Occipital lobe (tissue), 2 donors: ENCODE results near the gene RPS16. TPM values are rescaled to one million over a fixed set of nuclear protein-coding genes. Genes with fewer than 3 reads are reported as not detected.
"Not testable (repeated sequence)": the region's sequence is repeated elsewhere in the genome, so short reads cannot be mapped to it uniquely, and the experiment has no call there.

Experiments used
- DNase-seq: peaks from one replicate; lab custom pipeline; 2025; lab: John Stamatoyannopoulos, UW
- total RNA-seq: library from RNA; depleted of rRNA; stranded (reverse); fragments of >200 nt; gene quantifications from one replicate; pipeline ENCODE4 v1.2.3, GENCODE V29; 2014

Gene RPS16
- total RNA-seq, result 77.0 TPM

DNA sequence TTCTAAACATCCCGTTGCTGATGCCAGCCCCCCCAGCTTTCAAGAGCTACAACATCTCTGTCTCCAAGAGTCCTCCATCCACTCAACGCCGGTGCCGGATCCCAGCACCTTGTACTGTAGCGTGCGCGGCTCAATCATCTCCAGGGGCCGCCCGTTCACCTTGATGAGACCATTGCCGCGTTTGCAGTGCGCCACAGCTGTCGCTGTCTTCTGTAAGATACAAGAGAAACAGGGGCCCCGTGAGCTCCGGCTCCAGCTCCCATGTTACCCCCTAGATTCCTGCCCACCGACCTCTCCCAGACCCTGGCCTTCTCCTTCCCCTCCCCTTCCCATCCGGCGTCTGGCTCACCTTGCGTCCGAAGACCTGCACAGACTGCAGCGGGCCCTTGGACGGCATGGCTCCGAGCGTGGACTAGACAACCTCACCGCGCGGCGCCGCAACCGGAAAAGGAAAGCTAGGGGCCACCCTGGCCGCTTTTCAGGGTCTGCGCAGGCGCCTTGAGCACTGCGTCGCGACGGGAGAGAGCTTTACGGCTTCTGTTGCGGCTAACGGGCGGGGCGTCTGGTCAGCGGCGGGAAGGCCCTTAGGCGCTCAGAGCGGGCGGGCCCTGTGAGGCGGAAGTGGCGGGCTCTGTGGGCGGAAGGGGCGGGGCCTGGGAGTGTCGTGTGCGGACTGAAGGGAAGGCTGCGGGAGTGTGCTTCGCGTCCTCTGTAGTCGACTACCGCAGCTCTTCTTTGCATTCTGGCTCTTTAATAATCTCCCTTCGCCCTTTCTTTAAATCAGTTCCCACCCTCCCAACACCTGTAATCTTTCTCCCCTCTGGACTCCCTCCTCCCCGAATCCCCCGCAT is at the start of gene RPS16:
TSS of gene RPS16 (minus strand) at position 451 of the 851 bp plus-strand sequence. CDS start at position 397, 54 bp downstream.
- DNase-seq, result peak; percentile 98

DNA sequence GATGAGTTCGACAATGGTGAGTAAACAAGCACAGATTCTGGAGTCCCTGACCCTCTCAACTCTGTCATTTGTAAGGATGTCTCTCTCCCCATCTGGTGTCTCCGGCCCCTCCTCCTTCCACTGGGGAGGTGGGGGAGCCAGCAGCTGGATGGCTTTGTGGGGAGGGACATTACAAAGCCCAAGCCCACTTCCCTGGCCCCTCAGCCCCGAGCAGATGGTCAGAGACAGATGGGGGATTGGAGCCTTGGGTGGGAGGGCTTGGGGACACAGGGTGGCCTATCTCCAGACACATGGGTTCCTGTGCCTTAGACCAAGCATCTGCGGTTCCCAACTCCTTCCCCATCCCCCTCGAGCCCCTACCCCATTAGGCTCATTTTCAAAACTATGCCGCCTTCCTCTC is 47.4 kb upstream of the RPS16 start:
- DNase-seq, result no peak

DNA sequence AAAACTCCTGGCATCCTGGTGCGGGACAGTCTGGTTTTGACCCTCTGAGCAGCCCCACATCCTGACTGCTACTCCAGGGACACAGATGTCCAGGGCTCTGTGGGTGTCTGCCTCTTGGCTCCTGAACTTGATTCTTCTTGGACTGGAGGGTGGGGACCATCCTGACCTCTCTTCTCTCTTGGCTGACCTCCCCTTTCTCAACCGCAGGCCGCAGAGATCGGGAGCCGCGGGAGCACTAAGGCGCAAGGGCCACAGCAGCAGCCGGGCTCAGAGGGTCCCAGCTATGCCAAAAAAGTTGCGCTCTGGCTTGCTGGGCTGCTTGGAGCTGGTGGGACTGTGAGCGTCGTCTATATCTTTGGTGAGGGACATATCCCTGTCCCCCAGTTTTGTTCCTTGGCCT is 45.9 kb upstream of the RPS16 start:
- no peak for DNase-seq

DNA sequence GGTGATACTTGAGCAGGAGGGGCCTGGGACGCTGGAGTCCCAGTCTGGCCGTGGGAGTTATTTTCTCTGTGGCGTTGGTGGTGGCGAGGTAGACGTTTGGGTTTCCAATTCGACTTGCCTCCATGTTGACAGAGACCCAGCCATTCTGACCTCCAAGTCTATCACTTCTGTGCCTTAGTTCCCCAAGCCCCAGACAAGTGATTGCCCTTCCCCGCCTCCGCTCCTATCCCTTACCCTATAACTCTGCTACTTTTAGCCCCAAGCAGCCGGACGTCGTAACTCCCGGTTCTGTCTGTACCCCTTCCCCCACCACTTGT is 45.4 kb upstream of the RPS16 start:
- DNase-seq, result no peak

DNA sequence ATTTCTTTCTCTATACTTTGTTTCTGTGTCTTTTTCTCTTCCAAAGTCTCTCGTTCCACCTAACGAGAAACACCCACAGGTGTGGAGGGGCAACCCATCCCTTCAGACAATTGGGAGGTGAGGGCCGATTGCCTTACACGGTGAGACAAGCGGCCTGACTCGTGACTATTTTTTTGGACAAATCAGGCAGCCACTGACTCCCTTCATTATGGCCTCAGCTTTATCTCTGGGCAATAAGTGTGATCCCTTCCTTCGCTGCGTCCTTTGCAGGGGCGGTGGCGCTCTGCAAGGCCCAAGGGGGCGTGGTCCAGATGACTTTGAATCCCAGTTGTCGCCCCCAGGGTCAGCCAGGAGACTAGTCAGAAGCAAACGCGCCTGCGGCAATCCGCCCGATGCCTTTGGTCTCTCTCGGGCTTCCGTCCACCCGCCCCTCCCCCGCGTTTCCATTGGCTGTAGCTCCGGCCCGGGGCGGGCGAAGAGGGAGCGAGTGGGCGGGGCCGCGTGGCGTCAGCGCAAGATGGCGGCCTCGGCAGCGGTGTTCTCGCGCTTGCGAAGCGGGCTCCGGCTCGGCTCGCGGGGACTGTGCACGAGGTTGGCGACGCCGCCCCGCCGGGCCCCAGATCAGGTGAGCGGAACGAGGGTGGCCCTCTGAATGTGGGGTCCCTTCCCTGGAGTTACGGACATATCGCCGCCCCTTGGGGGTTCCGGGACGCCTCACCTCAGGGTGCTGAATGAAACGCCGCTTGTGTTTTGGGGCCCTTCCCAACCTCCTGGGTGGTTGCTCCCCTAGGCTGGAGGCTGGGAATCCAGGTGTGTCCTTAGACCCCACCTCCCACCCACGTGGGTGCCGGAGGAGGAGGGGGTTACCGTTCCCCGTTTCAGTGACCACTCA is 44.8 kb upstream of the RPS16 start, which contains the start of gene TIMM50:
TSS of gene TIMM50 (plus strand) at position 502 of the 892 bp plus-strand sequence. CDS start at position 518, 16 bp downstream.
- DNase-seq, result peak; percentile 97

DNA sequence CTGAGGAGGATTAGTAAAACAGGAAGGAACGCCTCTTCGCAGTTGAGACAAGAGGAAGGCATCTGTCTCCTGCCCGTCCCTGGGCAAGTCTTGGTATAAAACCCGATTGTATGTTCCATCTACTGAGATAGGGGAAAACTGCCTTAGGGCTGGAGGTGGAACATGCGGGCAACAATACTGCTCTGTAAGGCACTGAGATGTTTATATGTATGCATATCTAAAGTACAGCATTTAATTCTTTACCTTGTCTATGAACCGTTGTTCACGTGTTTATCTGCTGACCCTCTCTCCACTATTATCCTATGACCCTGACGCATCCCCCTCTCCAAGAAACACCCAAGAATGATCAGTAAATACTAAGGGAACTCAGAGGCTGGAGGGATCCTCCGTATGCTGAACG is 44.2 kb upstream of the RPS16 start:
- no peak for DNase-seq

DNA sequence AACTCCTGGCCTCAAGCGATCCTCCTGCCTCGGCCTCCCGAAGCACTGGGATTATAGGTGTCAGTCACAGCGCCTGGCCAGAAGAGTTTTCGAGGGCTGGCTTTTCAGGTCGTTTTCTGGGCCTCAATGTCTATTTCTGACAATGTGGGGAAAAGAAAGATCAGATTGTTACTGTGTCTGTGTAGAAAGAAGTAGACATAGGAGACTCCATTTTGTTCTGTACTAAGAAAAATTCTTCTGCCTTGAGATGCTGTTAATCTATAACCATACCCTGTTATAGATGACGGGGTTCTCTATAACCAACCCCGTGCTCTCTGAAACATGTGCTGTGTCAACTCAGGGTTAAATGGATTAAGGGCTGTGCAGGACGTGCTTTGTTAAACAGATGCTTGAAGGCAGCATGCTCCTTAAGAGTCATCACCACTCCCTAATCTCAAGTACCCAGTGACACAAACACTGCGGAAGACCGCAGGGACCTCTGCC is 43.6 kb upstream of the RPS16 start:
- not testable (repeated sequence) for DNase-seq

DNA sequence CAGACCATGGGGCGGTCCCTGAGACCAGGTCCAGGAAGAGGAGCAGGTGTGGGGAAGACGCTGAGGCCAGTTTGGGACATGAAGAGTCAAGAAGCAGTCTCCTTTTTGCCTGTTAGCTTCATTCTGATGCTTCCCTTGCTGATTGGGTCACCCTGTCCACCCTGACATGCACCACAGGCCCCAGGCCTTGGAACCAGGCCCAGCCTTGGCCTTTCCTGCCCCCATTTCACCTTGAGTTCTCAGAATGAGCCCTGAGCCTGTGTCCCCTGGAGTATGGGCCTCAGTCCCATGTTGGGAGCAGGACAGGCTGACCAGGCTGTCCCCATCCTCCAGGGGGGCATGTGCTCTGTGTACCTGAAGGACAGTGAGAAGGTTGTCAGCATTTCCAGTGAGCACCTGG is 40.0 kb upstream of the RPS16 start:
- no peak for DNase-seq

DNA sequence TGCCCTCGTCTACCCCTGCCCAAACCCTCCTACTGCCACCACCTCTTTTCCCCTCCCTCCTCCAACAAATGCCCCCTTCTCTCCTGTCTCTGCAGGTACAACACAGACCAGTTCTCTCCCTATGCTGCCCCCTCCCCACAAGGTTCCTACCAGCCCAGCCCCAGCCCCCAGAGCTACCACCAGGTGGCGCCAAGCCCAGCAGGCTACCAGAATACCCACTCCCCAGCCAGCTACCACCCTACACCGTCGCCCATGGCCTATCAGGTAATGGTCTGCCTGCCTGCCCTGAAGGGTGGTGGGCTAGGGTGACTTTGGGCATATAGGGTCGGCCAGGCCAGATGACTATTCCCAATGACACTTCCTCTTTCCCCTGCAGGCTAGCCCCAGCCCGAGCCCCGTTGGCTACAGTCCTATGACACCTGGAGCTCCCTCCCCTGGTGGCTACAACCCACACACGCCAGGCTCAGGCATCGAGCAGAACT is 38.4 kb upstream of the RPS16 start:
- DNase-seq, result peak; percentile 20

DNA sequence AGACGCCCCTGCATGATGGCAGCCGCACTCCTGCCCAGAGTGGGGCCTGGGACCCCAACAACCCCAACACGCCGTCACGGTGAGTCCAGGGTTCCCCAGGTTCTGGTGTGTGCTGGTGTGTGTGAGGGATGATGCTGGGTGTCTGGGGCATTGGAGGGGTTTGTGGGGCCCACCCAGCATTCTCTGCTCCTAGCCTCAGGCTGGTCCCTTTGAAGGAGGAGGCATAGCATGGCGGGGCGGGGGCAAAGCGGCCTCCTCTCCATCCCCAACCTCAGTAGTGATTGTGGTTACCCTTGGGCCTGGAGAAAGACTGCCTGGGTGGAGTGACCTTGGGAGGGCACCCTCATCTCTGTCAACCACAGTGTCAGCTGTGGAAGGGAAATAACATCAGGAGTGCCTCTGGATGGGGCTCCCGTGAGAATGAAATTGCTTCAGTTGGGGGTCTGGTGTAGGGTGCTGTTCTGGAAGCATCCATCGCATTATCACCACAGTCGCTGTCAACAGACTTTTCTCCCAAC is 37.8 kb upstream of the RPS16 start:
- no peak for DNase-seq

DNA sequence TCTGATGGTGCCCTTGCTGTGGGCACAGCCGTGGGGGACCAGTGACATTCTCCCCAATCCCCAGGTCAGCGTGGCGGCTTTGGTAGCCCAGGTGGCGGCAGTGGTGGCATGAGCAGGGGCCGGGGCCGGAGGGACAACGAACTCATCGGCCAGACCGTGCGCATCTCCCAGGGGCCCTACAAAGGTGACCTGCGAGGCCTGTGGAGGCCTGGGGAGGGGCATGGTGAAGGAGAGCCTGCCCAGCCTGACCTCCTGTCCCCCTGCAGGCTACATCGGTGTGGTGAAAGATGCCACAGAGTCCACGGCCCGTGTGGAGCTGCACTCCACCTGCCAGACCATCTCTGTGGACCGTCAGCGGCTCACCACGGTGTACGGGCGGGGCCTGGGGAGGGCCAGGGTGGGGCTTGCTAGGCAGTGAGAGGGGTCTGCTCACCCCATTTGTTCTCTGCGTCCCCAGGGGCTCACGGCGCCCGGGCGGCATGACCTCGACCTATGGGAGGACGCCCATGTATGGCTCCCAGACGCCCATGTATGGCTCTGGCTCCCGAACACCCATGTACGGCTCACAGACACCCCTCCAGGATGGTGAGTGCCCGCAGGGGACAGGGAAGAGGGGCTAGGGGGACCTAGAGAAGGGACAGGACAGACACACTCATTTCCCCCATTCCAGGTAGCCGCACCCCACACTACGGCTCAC is 37.1 kb upstream of the RPS16 start:
- no peak for DNase-seq

DNA sequence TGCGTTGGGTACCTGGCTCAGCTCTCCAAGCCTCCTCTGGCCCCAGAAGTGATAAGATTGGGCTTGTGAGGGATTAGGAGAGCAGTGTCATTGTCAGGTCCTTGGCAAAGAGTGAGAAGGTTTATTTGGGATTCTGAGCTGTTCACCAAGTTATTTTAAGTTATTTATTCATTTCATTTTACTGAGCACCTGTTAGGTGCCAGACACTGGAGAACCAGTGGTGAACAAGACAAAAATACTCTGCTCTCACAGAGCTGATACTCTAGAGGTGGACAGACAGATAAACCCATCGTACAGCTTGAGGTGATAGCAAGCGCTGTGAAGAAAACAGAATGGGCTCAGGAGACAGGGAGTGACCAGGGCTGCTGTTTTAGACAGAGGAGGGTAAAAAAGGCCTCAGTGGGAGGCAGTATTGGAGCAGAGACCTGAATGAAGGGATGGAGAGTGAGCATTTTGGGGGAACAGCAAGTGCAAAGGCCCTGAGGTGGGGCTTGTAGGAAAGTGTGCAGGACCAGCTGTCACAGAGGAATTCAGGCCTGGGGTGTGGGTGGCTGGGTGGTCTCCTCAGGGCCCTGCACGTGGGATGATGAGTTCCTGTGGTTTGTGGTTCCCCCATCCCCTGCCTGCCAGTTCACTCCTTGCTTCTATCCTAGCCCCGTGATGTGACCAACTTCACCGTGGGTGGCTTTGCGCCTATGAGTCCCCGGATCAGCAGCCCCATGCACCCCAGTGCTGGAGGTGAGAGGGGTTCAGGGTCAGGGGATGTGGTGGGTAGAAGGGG is 36.2 kb upstream of the RPS16 start:
- no peak for DNase-seq

DNA sequence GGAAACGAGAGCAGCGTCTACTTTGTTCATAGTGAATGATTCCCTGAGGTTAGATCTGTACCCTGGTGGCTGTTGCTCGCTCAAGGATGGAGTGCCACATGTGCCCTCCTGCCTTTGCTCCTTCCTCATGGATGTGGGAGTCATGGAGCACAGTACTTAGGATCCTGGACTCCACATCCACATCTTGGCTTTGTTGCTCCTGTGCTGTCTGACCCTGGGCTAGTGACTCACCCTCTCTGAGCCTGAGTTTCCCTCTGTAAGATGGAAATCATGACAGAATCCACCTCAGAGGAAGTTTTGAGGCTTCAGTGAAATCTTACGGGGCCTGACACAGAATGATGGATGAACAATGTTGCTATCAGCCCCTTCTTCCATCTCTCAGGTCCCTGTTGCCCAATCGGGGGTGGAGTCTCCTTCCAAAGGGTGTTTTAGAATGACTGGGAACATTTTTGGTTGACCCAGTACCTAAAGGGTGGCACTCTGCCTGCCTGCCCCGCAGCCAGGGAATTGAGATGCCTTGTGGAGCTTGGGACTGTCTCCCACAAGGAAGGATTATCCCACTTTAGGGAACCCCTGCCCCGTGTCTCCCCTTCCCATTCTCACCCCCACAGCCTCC is 35.1 kb upstream of the RPS16 start:
- no peak for DNase-seq

DNA sequence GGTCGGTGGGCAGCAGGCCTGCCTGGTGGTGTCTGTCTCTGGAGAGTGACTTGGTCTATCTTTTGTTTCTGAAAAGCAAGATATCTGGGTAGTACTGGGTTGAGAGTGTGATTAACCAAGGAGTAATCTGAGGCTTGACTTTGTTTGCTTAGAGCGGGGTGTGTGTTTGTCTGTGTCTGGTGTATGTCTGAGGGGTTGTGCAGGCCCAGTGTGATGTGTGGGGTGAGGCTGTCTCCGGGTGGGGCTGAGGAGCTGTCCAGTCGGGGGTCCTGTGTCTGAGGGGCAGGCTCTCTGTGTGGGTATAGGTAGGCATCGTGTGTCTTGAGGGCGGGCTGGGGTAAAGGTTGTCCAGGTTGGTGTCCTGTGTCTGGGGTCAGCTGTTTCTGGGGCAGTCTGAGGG is 33.8 kb upstream of the RPS16 start:
- no peak for DNase-seq

DNA sequence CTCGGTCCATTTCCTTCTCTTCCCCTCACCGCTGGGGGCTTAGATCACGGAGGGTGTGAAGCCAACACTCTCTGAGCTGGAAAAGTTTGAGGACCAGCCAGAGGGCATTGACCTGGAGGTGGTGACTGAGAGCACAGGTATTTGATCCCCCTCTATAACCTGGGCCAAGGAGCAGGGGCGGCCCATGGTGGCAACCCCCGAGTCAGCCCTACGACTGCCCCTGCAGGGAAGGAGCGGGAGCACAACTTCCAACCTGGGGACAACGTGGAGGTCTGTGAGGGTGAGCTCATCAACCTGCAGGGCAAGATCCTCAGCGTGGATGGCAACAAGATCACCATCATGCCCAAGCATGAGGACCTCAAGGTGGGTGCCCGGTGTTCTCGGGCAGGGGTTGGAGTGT is 33.3 kb upstream of the RPS16 start:
- DNase-seq, result no peak

DNA sequence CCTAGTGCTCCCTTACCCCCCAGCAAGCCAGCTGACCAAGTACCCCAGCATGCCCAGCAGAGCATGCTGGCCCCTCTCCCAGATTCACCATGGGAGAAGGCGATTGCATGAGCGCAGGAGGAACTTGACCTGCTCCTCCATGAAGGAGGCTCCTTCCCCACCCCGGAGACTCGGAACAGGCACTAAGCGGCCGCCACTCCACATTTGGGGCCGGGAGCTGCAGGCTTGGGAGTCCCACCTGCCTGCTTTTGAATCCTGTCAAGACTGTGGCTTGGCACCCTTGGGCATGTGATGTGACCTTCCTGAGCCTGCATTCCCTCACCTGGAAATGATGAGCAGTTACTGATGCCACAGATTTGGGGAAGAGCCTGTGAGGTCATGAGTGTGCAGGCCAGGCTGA is 32.2 kb upstream of the RPS16 start:
- DNase-seq, result no peak

DNA sequence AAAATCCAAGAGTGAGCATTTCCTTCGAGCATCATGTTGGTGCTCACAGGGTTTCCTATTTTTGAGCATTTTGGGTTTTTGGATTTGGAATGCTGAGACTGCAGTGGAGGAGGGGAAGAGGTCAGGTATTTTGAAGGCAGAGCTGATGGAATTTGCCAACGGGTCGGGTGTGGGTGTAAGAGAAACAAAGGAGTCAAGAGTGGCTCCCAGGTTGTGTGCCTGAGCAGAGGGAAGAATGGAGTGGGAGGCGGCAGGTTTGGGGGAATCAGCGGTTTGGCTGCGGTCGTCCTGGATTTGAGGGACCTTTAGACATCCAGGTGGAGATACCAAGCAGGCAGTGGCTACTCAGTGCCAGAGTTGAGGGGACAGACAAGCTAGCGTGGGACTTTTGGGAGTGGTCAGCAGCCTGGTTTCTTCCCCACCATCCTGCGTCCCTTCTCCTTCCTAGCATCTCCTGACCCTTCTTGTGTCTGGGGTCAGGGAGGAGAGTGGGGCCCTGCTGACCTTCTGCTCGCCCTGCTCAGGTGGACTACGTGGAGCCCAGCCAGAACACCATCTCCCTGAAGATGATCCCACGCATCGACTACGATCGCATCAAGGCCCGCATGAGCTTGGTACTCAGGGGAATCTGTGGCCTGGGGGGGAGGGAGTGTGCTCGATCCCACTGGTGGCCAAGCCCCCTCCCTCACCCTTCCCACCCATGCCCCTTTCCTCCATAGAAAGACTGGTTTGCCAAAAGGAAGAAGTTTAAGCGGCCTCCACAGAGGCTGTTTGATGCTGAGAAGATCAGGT is 30.4 kb upstream of the RPS16 start:
- DNase-seq, result no peak

DNA sequence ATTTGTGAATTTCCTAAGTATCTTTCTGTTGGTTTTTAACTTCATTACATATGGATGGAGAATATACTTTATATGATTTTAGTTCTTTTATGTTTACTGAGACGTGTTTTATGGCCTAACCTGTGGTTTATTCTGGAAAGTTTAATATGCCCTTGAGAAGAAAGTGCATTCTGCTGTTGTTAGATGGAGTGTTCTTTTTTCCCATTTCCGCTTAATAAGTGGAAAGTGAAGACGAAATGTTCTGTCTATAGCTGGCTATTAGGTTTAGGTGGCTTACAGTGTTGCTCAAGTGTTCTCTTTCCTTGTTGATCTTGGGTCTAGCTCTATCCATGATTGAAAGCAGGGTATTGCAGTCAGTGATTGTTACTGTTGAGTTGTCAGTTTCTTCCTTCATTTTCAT is 27.7 kb upstream of the RPS16 start:
- no peak for DNase-seq

DNA sequence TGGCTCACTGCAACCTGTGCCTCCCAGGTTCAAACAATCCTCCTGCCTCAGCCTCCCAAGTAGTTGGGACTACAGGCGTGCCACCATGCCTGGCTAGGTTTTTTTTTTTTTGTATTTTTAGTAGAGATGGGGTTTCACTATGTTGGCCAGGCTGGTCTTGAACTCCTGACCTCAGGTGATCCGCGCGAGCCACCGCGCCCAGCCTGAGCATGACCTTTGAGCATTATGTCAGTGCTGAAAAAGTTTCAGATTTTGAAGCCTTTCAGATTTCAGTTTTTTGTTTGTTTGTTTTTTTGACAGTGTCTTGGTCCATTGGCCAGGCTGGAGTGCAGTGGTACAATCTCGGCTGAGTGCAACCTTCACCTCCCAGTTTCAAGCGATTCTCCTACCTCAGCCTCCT is 15.5 kb upstream of the RPS16 start:
- not testable (repeated sequence) for DNase-seq
